SK-N-SH (cell line): ENCODE results near the gene OR2T8. TPM values are rescaled to one million over a fixed set of nuclear protein-coding genes. Genes with fewer than 3 reads are reported as not detected.

Experiments
- CTCF ChIA-PET: fragments of 300-600, 350-600 bp; formaldehyde crosslinking; extraction: SDS; loops from one replicate; lab custom pipeline; 2021; lab: Yijun Ruan, JAX
- POLR2A ChIA-PET: fragments of 350-600 bp; sonication (Branson Sonifier 250); formaldehyde crosslinking; extraction: SDS; loops from one replicate; lab custom pipeline; 2020; ENCODE audit warnings: antibody characterized with exemption, inconsistent platforms; lab: Yijun Ruan, JAX
- DNase-seq: peaks from one replicate; pipeline ENCODE4 v3.0.0; 2012
- H2AFZ ChIP-seq: fragments of 200-600 bp; sonication (generic); 2 replicates; pipeline ENCODE4 v1.8.1; 2016; ENCODE audit warnings: antibody characterized with exemption, mild to moderate bottlenecking, low read depth
- H3F3A ChIP-seq: fragments of 200-600 bp; sonication (generic); replicated peaks from 2 replicates; pipeline ENCODE3; 2016; ENCODE audit warnings: antibody characterized with exemption, mild to moderate bottlenecking; ENCODE audit not compliant: insufficient read depth
- H3K27ac ChIP-seq, 2 experiments: fragments of 200-500 bp in 1 of 2; fragments of 200-600 bp in 1 of 2; sonication (Bioruptor generic) in 1 of 2; sonication (generic), shearing (Covaris generic) in 1 of 2; 2 replicates each; pipeline versions ENCODE4 v1.5.1 to v1.6.1; 2014 to 2016; ENCODE audit warnings: low read depth in 2 of 2, inconsistent platforms in 1 of 2, low read length in 1 of 2, mild to moderate bottlenecking in 1 of 2, mixed read lengths in 1 of 2
- H3K27me3 ChIP-seq: fragments of 200-600 bp; sonication (generic), shearing (Covaris generic); 2 replicates; pipeline ENCODE4 v1.6.1; 2016; ENCODE audit warnings: mixed run types; ENCODE audit not compliant: insufficient read depth
- H3K36me3 ChIP-seq, 2 experiments: fragments of 200-500 bp in 1 of 2; fragments of 200-600 bp in 1 of 2; sonication (Bioruptor generic) in 1 of 2; sonication (generic) in 1 of 2; replicated peaks in 1 of 2; 2 replicates each; pipeline versions ENCODE3 to v1.5.1; 2014 to 2016; ENCODE audit warnings: low read length in 1 of 2, mild to moderate bottlenecking in 1 of 2; ENCODE audit not compliant: insufficient read depth in 2 of 2, control insufficient read depth in 1 of 2
- H3K4me1 ChIP-seq, 2 experiments: fragments of 200-500 bp in 1 of 2; fragments of 200-600 bp in 1 of 2; sonication (Bioruptor generic) in 1 of 2; sonication (generic), shearing (Covaris generic) in 1 of 2; 2 replicates each; pipeline versions ENCODE4 v1.5.1 to v1.6.1; 2014 to 2016; ENCODE audit warnings: low read depth in 1 of 2, low read length in 1 of 2, mixed run types in 1 of 2; ENCODE audit not compliant: insufficient read depth in 2 of 2, control insufficient read depth in 1 of 2
- H3K4me2 ChIP-seq: fragments of 200-600 bp; sonication (generic), shearing (Covaris generic); 2 replicates; pipeline ENCODE4 v1.6.1; 2017; ENCODE audit warnings: mixed run types
- H3K4me3 ChIP-seq, 2 experiments: fragments of 200-500 bp in 1 of 2; fragments of 200-600 bp in 1 of 2; sonication (Bioruptor generic) in 1 of 2; sonication (generic), shearing (Covaris generic) in 1 of 2; 2 replicates each; pipeline versions ENCODE4 v1.5.1 to v1.8.1; 2014 to 2016; ENCODE audit warnings: low read depth in 2 of 2, inconsistent platforms in 1 of 2, low read length in 1 of 2, mild to moderate bottlenecking in 1 of 2, mixed read lengths in 1 of 2, moderate library complexity in 1 of 2
- H3K79me2 ChIP-seq: fragments of 200-600 bp; sonication (generic); 2 replicates; pipeline ENCODE4 v1.8.1; 2017; ENCODE audit warnings: mild to moderate bottlenecking; ENCODE audit not compliant: insufficient read depth
- H3K9ac ChIP-seq: fragments of 200-600 bp; sonication (generic); 2 replicates; pipeline ENCODE4 v1.6.1; 2017; ENCODE audit warnings: mixed run types
- H3K9me2 ChIP-seq: fragments of 200-600 bp; sonication (generic); 2 replicates; pipeline ENCODE4 v1.6.1; 2017; ENCODE audit warnings: mixed run types
- H3K9me3 ChIP-seq: fragments of 200-600 bp; sonication (generic); 2 replicates; pipeline ENCODE4 v1.6.1; 2017; ENCODE audit warnings: mixed run types, mild to moderate bottlenecking, moderate library complexity
- H4K20me1 ChIP-seq: fragments of 200-600 bp; sonication (generic); 2 replicates; pipeline ENCODE4 v1.6.1; 2017; ENCODE audit warnings: mild to moderate bottlenecking, mixed run types; ENCODE audit not compliant: insufficient read depth
- NFIC ChIP-seq: IDR thresholded peaks from 2 replicates; pipeline ENCODE4 v1.4.0; 2012; ENCODE audit warnings: borderline replicate concordance
- RCOR1 ChIP-seq: fragments of 150-350 bp; IDR thresholded peaks from 2 replicates; pipeline ENCODE4 v1.6.1; 2017; ENCODE audit warnings: antibody characterized with exemption, low read length
- TCF12 ChIP-seq: IDR thresholded peaks from 2 replicates; pipeline ENCODE4 v1.4.0; 2012
- USF2 ChIP-seq: fragments of 150-350 bp; IDR thresholded peaks from 2 replicates; pipeline ENCODE4 v1.6.1; 2017; ENCODE audit warnings: antibody characterized with exemption, low read length, low read depth, borderline replicate concordance
- WGBS: methylation state at CpG from one replicate; pipeline ENCODE4 v1.1.6; 2017; ENCODE audit warnings: low lambda C conversion rate; 5-methylcytosine and 5-hydroxymethylcytosine counted together
- polyA plus RNA-seq, 3 experiments: library from polyadenylated mRNA; depleted of rRNA; stranded (reverse); fragments of >200 nt; gene quantifications; 2 replicates each; pipeline ENCODE4 v1.2.3, GENCODE V29; 2012
- TF ChIP-seq, protein P1 (sequence below): IDR thresholded peaks from 2 replicates; pipeline ENCODE4 v1.4.0; 2012; ENCODE audit warnings: low read depth
- TF ChIP-seq, protein P2 (sequence below): IDR thresholded peaks from 2 replicates; pipeline ENCODE4 v1.4.0; 2012; ENCODE audit warnings: low read depth, borderline replicate concordance
- TF ChIP-seq, protein P3 (sequence below): fragments of 200-600 bp; sonication (generic); IDR thresholded peaks from 2 replicates; pipeline ENCODE4 v1.6.1; 2017; ENCODE audit warnings: antibody characterized with exemption, mild to moderate bottlenecking, moderate library complexity

OR2T8 gene
- polyA plus RNA-seq, 1 of the 3 experiments (the other 2 are of a cell fraction) = not detected

DNA sequence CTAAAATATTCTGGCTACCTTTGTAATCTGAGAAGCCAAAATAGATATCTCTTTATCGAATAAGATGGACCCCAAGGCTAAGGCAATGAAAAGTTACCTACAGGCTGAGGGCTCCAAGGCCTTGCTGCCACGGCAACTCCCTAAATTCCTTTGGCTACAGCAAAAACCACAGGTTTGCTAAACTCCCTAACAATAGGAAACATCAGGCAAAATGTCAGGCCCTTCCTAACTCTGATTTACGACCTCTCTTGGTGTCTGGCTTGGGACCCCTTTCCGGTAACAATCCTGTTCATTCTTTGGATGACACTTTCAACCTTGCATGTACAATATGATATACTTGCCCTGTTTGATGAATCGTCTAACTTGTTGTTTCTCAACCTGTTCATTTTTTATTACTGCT is 11.3 kb upstream of the OR2T8 start:
- Histone ChIP-seq H3K9me2 (no peaks in the 10 kb centered on the region), H3K9ac (no peak overlapping the region), H2AFZ (no peak overlapping the region), H3K4me3 (no peak overlapping the region), H3K4me1 (no peaks in the 10 kb centered on the region), H3K27ac (no peak overlapping the region), H3K36me3 (no peaks in the 10 kb centered on the region), H3K79me2 (no peaks in the 10 kb centered on the region), H3K4me2 (no peak overlapping the region)
- DNase-seq = no peak
- 17% methylated on average over 5 of the region's 5 CpGs for WGBS
- ChIA-PET CTCF (no interaction called here), POLR2A (no interaction called here)
- TF ChIP-seq TCF12 = no peak
- TF ChIP-seq, all 33 proteins: peak for 0
- no peaks in the 10 kb centered on the region for H4K20me1 ChIP-seq
- peaks cover 8% of the 10 kb centered on the region for H3F3A ChIP-seq
- no peaks in the 10 kb centered on the region for H3K9me3 ChIP-seq
- H3K27me3 ChIP-seq = no peaks in the 10 kb centered on the region; the same call in 1 of the 2 replicates

DNA sequence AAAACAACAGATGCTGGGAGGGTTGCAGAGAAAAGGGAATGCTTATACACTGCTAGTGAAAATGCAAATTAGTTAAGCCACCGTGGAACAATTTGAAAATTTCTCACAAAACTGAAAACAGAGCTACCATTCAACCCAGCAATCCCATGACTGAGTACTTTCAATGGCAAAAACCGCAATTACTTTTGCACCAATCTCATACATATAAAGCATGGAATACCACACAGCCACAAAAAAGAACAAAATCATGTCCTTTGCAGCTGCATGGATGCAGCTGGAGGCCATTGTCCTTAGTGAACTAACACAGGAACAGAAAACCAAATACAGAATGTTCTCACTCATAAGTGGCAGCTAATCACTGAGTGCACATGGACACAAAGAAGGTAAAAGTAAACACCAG is 6.3 kb upstream of the OR2T8 start:
- H3K27me3 ChIP-seq = no peaks in the 10 kb centered on the region; the same call in 1 of the 2 replicates
- DNase-seq = no peak
- H3K27ac ChIP-seq = no peak overlapping the region
- no peak overlapping the region for H3K9ac ChIP-seq
- ChIA-PET CTCF (no interaction called here), POLR2A (no interaction called here)
- no peak overlapping the region for H3K4me2 ChIP-seq
- no peaks in the 10 kb centered on the region for H4K20me1 ChIP-seq
- H3K79me2 ChIP-seq = no peaks in the 10 kb centered on the region
- H3K9me3 ChIP-seq = no peaks in the 10 kb centered on the region
- H3K4me3 ChIP-seq = no peak overlapping the region
- WGBS = 0% methylated on average over 2 of the region's 2 CpGs
- H3F3A ChIP-seq = no peaks in the 10 kb centered on the region
- H3K9me2 ChIP-seq = no peaks in the 10 kb centered on the region
- H2AFZ ChIP-seq = no peak overlapping the region
- no peaks in the 10 kb centered on the region for H3K36me3 ChIP-seq
- TF ChIP-seq RCOR1 = no peak
- TF ChIP-seq, protein P1, sequence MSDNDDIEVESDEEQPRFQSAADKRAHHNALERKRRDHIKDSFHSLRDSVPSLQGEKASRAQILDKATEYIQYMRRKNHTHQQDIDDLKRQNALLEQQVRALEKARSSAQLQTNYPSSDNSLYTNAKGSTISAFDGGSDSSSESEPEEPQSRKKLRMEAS = no peak
- no peak for TF ChIP-seq NFIC
- no peak for TF ChIP-seq USF2
- TF ChIP-seq, protein P2, sequence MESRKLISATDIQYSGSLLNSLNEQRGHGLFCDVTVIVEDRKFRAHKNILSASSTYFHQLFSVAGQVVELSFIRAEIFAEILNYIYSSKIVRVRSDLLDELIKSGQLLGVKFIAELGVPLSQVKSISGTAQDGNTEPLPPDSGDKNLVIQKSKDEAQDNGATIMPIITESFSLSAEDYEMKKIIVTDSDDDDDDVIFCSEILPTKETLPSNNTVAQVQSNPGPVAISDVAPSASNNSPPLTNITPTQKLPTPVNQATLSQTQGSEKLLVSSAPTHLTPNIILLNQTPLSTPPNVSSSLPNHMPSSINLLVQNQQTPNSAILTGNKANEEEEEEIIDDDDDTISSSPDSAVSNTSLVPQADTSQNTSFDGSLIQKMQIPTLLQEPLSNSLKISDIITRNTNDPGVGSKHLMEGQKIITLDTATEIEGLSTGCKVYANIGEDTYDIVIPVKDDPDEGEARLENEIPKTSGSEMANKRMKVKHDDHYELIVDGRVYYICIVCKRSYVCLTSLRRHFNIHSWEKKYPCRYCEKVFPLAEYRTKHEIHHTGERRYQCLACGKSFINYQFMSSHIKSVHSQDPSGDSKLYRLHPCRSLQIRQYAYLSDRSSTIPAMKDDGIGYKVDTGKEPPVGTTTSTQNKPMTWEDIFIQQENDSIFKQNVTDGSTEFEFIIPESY = no peak
- H3K4me1 ChIP-seq = no peaks in the 10 kb centered on the region

- Histone ChIP-seq H3K4me2 (no peak overlapping the region), H2AFZ (no peak overlapping the region), H3K9me2 (no peaks in the 10 kb centered on the region), H3K79me2 (no peaks in the 10 kb centered on the region), H3F3A (no peaks in the 10 kb centered on the region), H3K36me3 (no peaks in the 10 kb centered on the region), H3K9ac (no peak overlapping the region), H3K9me3 (no peaks in the 10 kb centered on the region), H3K4me1 (no peaks in the 10 kb centered on the region), H3K27ac (no peak overlapping the region), H3K4me3 (no peak overlapping the region), H3K27me3 (no peaks in the 10 kb centered on the region; the same call in 1 of the 2 replicates), H4K20me1 (no peaks in the 10 kb centered on the region)
- DNase-seq = no peak
- POLR2A ChIA-PET = no interaction called here
- TF ChIP-seq, protein P3, sequence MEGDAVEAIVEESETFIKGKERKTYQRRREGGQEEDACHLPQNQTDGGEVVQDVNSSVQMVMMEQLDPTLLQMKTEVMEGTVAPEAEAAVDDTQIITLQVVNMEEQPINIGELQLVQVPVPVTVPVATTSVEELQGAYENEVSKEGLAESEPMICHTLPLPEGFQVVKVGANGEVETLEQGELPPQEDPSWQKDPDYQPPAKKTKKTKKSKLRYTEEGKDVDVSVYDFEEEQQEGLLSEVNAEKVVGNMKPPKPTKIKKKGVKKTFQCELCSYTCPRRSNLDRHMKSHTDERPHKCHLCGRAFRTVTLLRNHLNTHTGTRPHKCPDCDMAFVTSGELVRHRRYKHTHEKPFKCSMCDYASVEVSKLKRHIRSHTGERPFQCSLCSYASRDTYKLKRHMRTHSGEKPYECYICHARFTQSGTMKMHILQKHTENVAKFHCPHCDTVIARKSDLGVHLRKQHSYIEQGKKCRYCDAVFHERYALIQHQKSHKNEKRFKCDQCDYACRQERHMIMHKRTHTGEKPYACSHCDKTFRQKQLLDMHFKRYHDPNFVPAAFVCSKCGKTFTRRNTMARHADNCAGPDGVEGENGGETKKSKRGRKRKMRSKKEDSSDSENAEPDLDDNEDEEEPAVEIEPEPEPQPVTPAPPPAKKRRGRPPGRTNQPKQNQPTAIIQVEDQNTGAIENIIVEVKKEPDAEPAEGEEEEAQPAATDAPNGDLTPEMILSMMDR = no peak
- peak; percentile 34; the same call in 1 of the 2 replicates for TF ChIP-seq NFIC
- WGBS = 18% methylated on average over 4 of the region's 4 CpGs
- CTCF ChIA-PET = no interaction called here
These were observed 5.0 kb upstream of the OR2T8 start for GRCh38 chr1:247914941-247915662.
